NB4 (cell line): ENCODE measurements around the gene IL17B.

Experiments
- DNase-seq: peaks from one replicate; pipeline ENCODE4 v3.0.0; 2010; ENCODE audit warnings: low read depth
- H3K4me3 ChIP-seq: one replicate; pipeline ENCODE4 v1.5.1; 2011; ENCODE audit warnings: mild to moderate bottlenecking, low read depth, low read length, moderate library complexity
- CTCF ChIP-seq: IDR thresholded peaks from one replicate; pipeline ENCODE4 v1.5.1; 2012; ENCODE audit warnings: low read depth, low read length
- MYC ChIP-seq: IDR thresholded peaks from 2 replicates; pipeline ENCODE4 v1.6.1; 2011; ENCODE audit warnings: low read depth, low read length
- POLR2A ChIP-seq: IDR thresholded peaks from 2 replicates; pipeline ENCODE4 v1.6.1; 2011; ENCODE audit warnings: mild to moderate bottlenecking; ENCODE audit not compliant: insufficient read length; ENCODE audit errors: extremely low read depth
- TF ChIP-seq, protein P1 (sequence below): IDR thresholded peaks from 2 replicates; pipeline ENCODE4 v1.6.1; 2011; ENCODE audit warnings: low read depth, low read length

The IL17B gene

DNA sequence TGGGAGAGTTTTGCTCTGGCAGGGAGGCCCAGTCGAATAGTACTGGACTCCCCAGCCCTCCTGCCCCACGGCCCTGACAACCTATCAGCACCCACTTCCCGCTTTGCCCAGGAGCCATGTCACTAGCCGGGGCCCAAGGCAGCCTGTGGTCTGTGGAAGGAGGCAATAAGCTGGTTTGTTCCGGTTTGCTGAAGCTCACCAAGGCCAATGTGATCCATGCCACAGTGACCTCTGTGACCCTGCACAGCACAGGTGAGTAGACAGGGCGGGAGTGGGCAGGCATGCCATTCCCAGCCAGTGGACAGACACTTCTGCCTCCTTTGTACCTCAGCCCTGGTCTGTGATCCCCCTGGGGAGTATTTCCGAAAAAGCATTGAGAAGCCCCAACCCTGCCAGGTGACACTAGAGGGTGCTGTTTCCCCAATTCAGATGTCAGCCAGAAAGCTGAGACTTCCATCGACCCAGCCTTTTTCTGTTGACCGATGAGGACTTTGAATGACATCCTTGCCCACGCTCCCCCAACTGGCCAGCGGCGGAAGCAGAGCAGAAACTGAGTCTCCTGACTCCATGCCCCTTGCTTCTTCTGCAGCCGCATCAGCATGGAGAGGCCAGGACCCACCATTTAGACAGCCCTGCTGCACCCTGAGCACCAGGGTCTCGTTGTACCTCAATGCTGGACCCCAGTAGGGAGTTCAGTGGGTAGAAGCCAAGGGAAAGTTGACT is 11.7 kb downstream of the IL17B start:
- no peak overlapping the region for H3K4me3 ChIP-seq
- DNase-seq, result peak; percentile 91
- TF ChIP-seq POLR2A (no peak), CTCF (peak; percentile 85), MYC (no peak)

- no peak overlapping the region for H3K4me3 ChIP-seq
- DNase-seq, result no peak
- TF ChIP-seq, protein P1, sequence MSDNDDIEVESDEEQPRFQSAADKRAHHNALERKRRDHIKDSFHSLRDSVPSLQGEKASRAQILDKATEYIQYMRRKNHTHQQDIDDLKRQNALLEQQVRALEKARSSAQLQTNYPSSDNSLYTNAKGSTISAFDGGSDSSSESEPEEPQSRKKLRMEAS, result no peak
These were observed 12.8 kb downstream of the IL17B start for GRCh38 chr5:149366169-149366729.

- TF ChIP-seq MYC (no peak), CTCF (no peak), POLR2A (no peak)
- TF ChIP-seq, protein P1, result no peak
- DNase-seq, result no peak
- no peak overlapping the region for H3K4me3 ChIP-seq
These were observed 13.7 kb downstream of the IL17B start for GRCh38 chr5:149365418-149365817.

- no peak for DNase-seq
- TF ChIP-seq MYC, result no peak
- TF ChIP-seq, protein P1, result no peak
- no peak for TF ChIP-seq POLR2A
- TF ChIP-seq CTCF, result no peak
- H3K4me3 ChIP-seq, result no peak overlapping the region
These were observed 14.4 kb downstream of the IL17B start for GRCh38 chr5:149364719-149365118.

DNA sequence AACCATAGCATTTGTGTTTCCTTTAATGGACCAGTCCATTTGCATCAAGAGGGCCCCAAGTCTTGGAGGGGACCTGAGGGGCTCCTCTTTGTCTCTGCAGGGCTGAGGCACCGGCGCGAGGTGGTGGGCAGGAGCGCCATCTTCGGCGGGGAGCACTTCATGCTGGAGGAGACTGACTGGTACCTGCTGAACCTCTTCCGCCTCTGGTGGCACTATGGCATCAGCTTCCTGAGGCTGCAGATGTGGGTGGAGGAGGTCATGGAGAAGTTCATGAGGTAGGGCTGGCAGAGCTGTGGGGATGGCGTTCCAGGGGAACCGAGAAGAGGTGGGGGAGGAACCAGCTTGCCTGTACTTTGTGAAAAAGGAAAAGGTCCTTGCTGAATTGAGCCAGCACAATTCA is 15.2 kb downstream of the IL17B start:
- no peak for TF ChIP-seq POLR2A
- TF ChIP-seq MYC, result no peak
- TF ChIP-seq, protein P1, result no peak
- no peak for TF ChIP-seq CTCF
- no peak overlapping the region for H3K4me3 ChIP-seq
- no peak for DNase-seq

- H3K4me3 ChIP-seq, result no peak overlapping the region
- DNase-seq, result peak; percentile 32
- no peak for TF ChIP-seq MYC
- TF ChIP-seq POLR2A, result no peak
- no peak for TF ChIP-seq CTCF
- TF ChIP-seq, protein P1, result no peak
These were observed 15.7 kb downstream of the IL17B start for GRCh38 chr5:149363358-149363757.
